ENCODE results near the gene ADARB2. TPM values are rescaled to one million over a fixed set of nuclear protein-coding genes. Genes with fewer than 3 reads are reported as not detected.

The ADARB2 gene
- total RNA-seq, 4 donors from 2014 or later = 1.3 to 5.4 (median 1.8) TPM

- TF ChIP-seq CTCF (IDR thresholded peaks at IDR 0.05) (no peak), EP300 (IDR thresholded peaks at IDR 0.05) (no peak), POLR2AphosphoS5 (IDR thresholded peaks at IDR 0.05) (no peak), POLR2A (IDR thresholded peaks at IDR 0.05) (no peak)
- Histone ChIP-seq H3K27me3 (peaks cover 67% of the 10 kb centered on the region), H3K9me3 (no peaks in the 10 kb centered on the region), H3K4me1 (no peaks in the 10 kb centered on the region), H3K4me3 (no peak overlapping the region), H3K27ac (no peak overlapping the region), H3K36me3 (no peaks in the 10 kb centered on the region)
- ATAC-seq = no peak
- WGBS, 2 donors (ENCODE audit: low coverage in 1 of 2) = 89% methylated on average over 8 of the region's 14 CpGs; no CpG with 5 or more reads in 1 of the 2 donors
Observed at GRCh38 chr10:1532636-1533035, 204.7 kb downstream of the ADARB2 start.

- no peak overlapping the region for H3K4me3 ChIP-seq
- TF ChIP-seq EP300 (IDR thresholded peaks at IDR 0.05) (no peak), POLR2AphosphoS5 (IDR thresholded peaks at IDR 0.05) (no peak)
- no peaks in the 10 kb centered on the region for H3K36me3 ChIP-seq
- peaks cover 70% of the 10 kb centered on the region for H3K27me3 ChIP-seq
- no peaks in the 10 kb centered on the region for H3K4me1 ChIP-seq
- no peaks in the 10 kb centered on the region for H3K9me3 ChIP-seq
- 69 to 82% methylated on average over 5 to 16 of the region's 18 CpGs for WGBS, 2 donors (ENCODE audit: low coverage in 1 of 2)
- no peak for ATAC-seq
- no peak overlapping the region for H3K27ac ChIP-seq
Observed at GRCh38 chr10:1531883-1532597, 205.3 kb downstream of the ADARB2 start.

- Histone ChIP-seq H3K4me1 (no peaks in the 10 kb centered on the region), H3K4me3 (no peak overlapping the region), H3K27ac (no peak overlapping the region), H3K9me3 (no peaks in the 10 kb centered on the region), H3K36me3 (no peaks in the 10 kb centered on the region), H3K27me3 (peaks cover 81% of the 10 kb centered on the region)
- TF ChIP-seq CTCF (IDR thresholded peaks at IDR 0.05) = no peak
- TF ChIP-seq POLR2A (IDR thresholded peaks at IDR 0.05) = no peak
- no peak for TF ChIP-seq EP300 (IDR thresholded peaks at IDR 0.05)
- TF ChIP-seq POLR2AphosphoS5 (IDR thresholded peaks at IDR 0.05) = no peak
- WGBS, 2 donors (ENCODE audit: low coverage in 1 of 2) = 85 to 86% methylated on average over 6 to 12 of the region's 16 CpGs
- no peak for ATAC-seq
Observed at GRCh38 chr10:1530871-1531517, 206.3 kb downstream of the ADARB2 start.

GRCh38 chr10:1529806-1530413 lies 207.4 kb downstream of the ADARB2 start:
- TF ChIP-seq EP300 (IDR thresholded peaks at IDR 0.05) (no peak), CTCF (IDR thresholded peaks at IDR 0.05) (no peak), POLR2AphosphoS5 (IDR thresholded peaks at IDR 0.05) (no peak), POLR2A (IDR thresholded peaks at IDR 0.05) (no peak)
- no peak overlapping the region for H3K27ac ChIP-seq
- 79 to 85% methylated on average over 4 to 10 of the region's 15 CpGs for WGBS, 2 donors (ENCODE audit: low coverage in 1 of 2)
- no peaks in the 10 kb centered on the region for H3K9me3 ChIP-seq
- peaks cover 83% of the 10 kb centered on the region for H3K27me3 ChIP-seq
- no peaks in the 10 kb centered on the region for H3K4me1 ChIP-seq
- ATAC-seq = no peak
- no peak overlapping the region for H3K4me3 ChIP-seq
- no peaks in the 10 kb centered on the region for H3K36me3 ChIP-seq

GRCh38 chr10:1527951-1528350 lies 209.4 kb downstream of the ADARB2 start:
- H3K27ac ChIP-seq = no peak overlapping the region
- TF ChIP-seq EP300 (IDR thresholded peaks at IDR 0.05) (no peak), POLR2A (IDR thresholded peaks at IDR 0.05) (no peak), POLR2AphosphoS5 (IDR thresholded peaks at IDR 0.05) (no peak), CTCF (IDR thresholded peaks at IDR 0.05) (no peak)
- 62 to 87% methylated on average over 4 to 15 of the region's 15 CpGs for WGBS, 2 donors (ENCODE audit: low coverage in 1 of 2)
- H3K4me1 ChIP-seq = no peaks in the 10 kb centered on the region
- peaks cover 67% of the 10 kb centered on the region for H3K27me3 ChIP-seq
- ATAC-seq = no peak
- no peak overlapping the region for H3K4me3 ChIP-seq
- no peaks in the 10 kb centered on the region for H3K9me3 ChIP-seq
- no peaks in the 10 kb centered on the region for H3K36me3 ChIP-seq
